ENCODE data around the gene PLCD3. TPM values are rescaled to one million over a fixed set of nuclear protein-coding genes. Genes with fewer than 3 reads are reported as not detected.

Gene PLCD3
- total and polyA plus RNA-seq, 2 of the 13 experiments (the other 11 are each of a cell fraction or from before 2014, with no cell fraction given) = 11.3 to 39.1 TPM

- TF ChIP-seq YEATS2 (CRISPR knock-in tag; IDR thresholded peaks at IDR 0.05; ENCODE audit: borderline replicate concordance) (no peak), CAMTA2 (CRISPR knock-in tag; IDR thresholded peaks at IDR 0.05; ENCODE audit: borderline replicate concordance) (no peak), DMAP1 (CRISPR knock-in tag; IDR thresholded peaks at IDR 0.05) (peak; percentile 53), ZFP82 (CRISPR knock-in tag; IDR thresholded peaks at IDR 0.05; ENCODE audit: borderline replicate concordance) (0 out of 2 replicates have a peak, but pooled peaks have one; percentile 2), RFXANK (CRISPR knock-in tag; IDR thresholded peaks at IDR 0.05) (no peak), RFXAP (CRISPR knock-in tag; IDR thresholded peaks at IDR 0.05; ENCODE audit: borderline replicate concordance) (peak; percentile 59), U2AF1 (optimal IDR thresholded peaks at IDR 0.05; ENCODE audit: low read depth, low read length) (peak; percentile 29), ZNF713 (CRISPR knock-in tag; IDR thresholded peaks at IDR 0.05) (no peak), ZNF816 (CRISPR knock-in tag; IDR thresholded peaks at IDR 0.05; ENCODE audit: borderline replicate concordance) (peak; percentile 45; the same call in 1 of the 2 replicates), PBX3 (CRISPR knock-in tag; IDR thresholded peaks at IDR 0.05; ENCODE audit: borderline replicate concordance) (no peak), GZF1 (CRISPR knock-in tag; IDR thresholded peaks at IDR 0.05) (no peak), ZNF230 (CRISPR knock-in tag; IDR thresholded peaks at IDR 0.05) (no peak), ZNF367 (CRISPR knock-in tag; IDR thresholded peaks at IDR 0.05; ENCODE audit: borderline replicate concordance) (no peak), FOXK2 (IDR thresholded peaks at IDR 0.05) (peak; percentile 79), GABPA (IDR thresholded peaks at IDR 0.05; ENCODE audit: low read depth, low read length) (no peak), GABPA (CRISPR knock-in tag; IDR thresholded peaks at IDR 0.05; ENCODE audit: low read depth) (peak; percentile 50), ZNF75D (CRISPR knock-in tag; IDR thresholded peaks at IDR 0.05; ENCODE audit: borderline replicate concordance) (no peak), MED1 (CRISPR knock-in tag; IDR thresholded peaks at IDR 0.05) (peak; percentile 89), KDM6A (CRISPR knock-in tag; IDR thresholded peaks at IDR 0.05; ENCODE audit: low read depth) (peak; percentile 97), ZFP90 (CRISPR knock-in tag; IDR thresholded peaks at IDR 0.05; ENCODE audit: borderline replicate concordance) (peak; percentile 77; the same call in 1 of the 2 replicates)
- TF ChIP-seq, protein P1, sequence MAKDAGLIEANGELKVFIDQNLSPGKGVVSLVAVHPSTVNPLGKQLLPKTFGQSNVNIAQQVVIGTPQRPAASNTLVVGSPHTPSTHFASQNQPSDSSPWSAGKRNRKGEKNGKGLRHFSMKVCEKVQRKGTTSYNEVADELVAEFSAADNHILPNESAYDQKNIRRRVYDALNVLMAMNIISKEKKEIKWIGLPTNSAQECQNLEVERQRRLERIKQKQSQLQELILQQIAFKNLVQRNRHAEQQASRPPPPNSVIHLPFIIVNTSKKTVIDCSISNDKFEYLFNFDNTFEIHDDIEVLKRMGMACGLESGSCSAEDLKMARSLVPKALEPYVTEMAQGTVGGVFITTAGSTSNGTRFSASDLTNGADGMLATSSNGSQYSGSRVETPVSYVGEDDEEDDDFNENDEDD (CRISPR knock-in tag; IDR thresholded peaks at IDR 0.05; ENCODE audit: borderline replicate concordance) = peak; percentile 63
- TF ChIP-seq, protein P2, sequence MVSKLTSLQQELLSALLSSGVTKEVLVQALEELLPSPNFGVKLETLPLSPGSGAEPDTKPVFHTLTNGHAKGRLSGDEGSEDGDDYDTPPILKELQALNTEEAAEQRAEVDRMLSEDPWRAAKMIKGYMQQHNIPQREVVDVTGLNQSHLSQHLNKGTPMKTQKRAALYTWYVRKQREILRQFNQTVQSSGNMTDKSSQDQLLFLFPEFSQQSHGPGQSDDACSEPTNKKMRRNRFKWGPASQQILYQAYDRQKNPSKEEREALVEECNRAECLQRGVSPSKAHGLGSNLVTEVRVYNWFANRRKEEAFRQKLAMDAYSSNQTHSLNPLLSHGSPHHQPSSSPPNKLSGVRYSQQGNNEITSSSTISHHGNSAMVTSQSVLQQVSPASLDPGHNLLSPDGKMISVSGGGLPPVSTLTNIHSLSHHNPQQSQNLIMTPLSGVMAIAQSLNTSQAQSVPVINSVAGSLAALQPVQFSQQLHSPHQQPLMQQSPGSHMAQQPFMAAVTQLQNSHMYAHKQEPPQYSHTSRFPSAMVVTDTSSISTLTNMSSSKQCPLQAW (CRISPR knock-in tag; IDR thresholded peaks at IDR 0.05) = peak; percentile 91
- TF ChIP-seq, protein P3, sequence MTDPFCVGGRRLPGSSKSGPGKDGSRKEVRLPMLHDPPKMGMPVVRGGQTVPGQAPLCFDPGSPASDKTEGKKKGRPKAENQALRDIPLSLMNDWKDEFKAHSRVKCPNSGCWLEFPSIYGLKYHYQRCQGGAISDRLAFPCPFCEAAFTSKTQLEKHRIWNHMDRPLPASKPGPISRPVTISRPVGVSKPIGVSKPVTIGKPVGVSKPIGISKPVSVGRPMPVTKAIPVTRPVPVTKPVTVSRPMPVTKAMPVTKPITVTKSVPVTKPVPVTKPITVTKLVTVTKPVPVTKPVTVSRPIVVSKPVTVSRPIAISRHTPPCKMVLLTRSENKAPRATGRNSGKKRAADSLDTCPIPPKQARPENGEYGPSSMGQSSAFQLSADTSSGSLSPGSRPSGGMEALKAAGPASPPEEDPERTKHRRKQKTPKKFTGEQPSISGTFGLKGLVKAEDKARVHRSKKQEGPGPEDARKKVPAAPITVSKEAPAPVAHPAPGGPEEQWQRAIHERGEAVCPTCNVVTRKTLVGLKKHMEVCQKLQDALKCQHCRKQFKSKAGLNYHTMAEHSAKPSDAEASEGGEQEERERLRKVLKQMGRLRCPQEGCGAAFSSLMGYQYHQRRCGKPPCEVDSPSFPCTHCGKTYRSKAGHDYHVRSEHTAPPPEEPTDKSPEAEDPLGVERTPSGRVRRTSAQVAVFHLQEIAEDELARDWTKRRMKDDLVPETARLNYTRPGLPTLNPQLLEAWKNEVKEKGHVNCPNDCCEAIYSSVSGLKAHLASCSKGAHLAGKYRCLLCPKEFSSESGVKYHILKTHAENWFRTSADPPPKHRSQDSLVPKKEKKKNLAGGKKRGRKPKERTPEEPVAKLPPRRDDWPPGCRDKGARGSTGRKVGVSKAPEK (CRISPR knock-in tag; IDR thresholded peaks at IDR 0.05; ENCODE audit: borderline replicate concordance) = no peak
Observed at GRCh38 chr17:45171338-45172231, 39.3 kb upstream of the PLCD3 start (continued).
